ENCODE measurements around the gene AHI1.

Gene AHI1

GRCh38 chr6:135323202-135323668, 174.3 kb downstream of the AHI1 start:
- no peak for DNase-seq

- no peak for DNase-seq
These were observed 174.9 kb downstream of the AHI1 start for GRCh38 chr6:135322427-135323201.

GRCh38 chr6:135320721-135321621, 176.6 kb downstream of the AHI1 start:
- no peak for DNase-seq

GRCh38 chr6:135319819-135320218, 177.7 kb downstream of the AHI1 start:
- no peak for DNase-seq

- DNase-seq: no peak
These were observed 178.6 kb downstream of the AHI1 start for GRCh38 chr6:135318738-135319469.

- no peak for DNase-seq
These were observed 183.0 kb downstream of the AHI1 start for GRCh38 chr6:135314543-135314942.

- no peak for DNase-seq
These were observed 185.9 kb downstream of the AHI1 start for GRCh38 chr6:135311446-135312200.

- DNase-seq: no peak
These were observed 187.2 kb downstream of the AHI1 start for GRCh38 chr6:135310291-135310690.

- DNase-seq: no peak
These were observed 190.7 kb downstream of the AHI1 start for GRCh38 chr6:135306740-135307420.

GRCh38 chr6:135306166-135306565, 191.4 kb downstream of the AHI1 start:
- DNase-seq: no peak

- no peak for DNase-seq
These were observed 191.9 kb downstream of the AHI1 start for GRCh38 chr6:135305684-135306083.

- DNase-seq: no peak
These were observed 192.7 kb downstream of the AHI1 start for GRCh38 chr6:135304883-135305282.

- no peak for DNase-seq
These were observed 196.2 kb downstream of the AHI1 start for GRCh38 chr6:135301304-135301703.

GRCh38 chr6:135300576-135300975, 197.0 kb downstream of the AHI1 start:
- DNase-seq: no peak

- DNase-seq: no peak
These were observed 198.3 kb downstream of the AHI1 start for GRCh38 chr6:135299256-135299655.

GRCh38 chr6:135298455-135298854, 199.1 kb downstream of the AHI1 start:
- no peak for DNase-seq

GRCh38 chr6:135296715-135297114, 200.8 kb downstream of the AHI1 start:
- no peak for DNase-seq

- DNase-seq: no peak
These were observed 202.5 kb downstream of the AHI1 start for GRCh38 chr6:135295085-135295484.

GRCh38 chr6:135291288-135292076, 206.1 kb downstream of the AHI1 start:
- DNase-seq: no peak

GRCh38 chr6:135289816-135290215, 207.7 kb downstream of the AHI1 start:
- DNase-seq: no peak

GRCh38 chr6:135286962-135287538, 210.5 kb downstream of the AHI1 start:
- no peak for DNase-seq
